Transverse colon (tissue), 4 donors: Measurements from ENCODE around the gene INO80E. TPM values are rescaled to one million over a fixed set of nuclear protein-coding genes. Genes with fewer than 3 reads are reported as not detected.

ENCODE experiments used
- DNase-seq: peaks from one replicate; pipeline ENCODE4 v3.0.0-alpha.2; 2019
- H3K27ac ChIP-seq, 4 donors: fragments of 200-600 bp; sonication (generic); 2 replicates each; pipeline ENCODE4 v1.5.1; 2016 to 2018; ENCODE audit warnings: inconsistent platforms in 4 of 4
- H3K27me3 ChIP-seq: fragments of 200-600 bp; sonication (generic); 2 replicates; pipeline ENCODE4 v1.5.1; 2017; ENCODE audit warnings: inconsistent platforms
- H3K36me3 ChIP-seq, 4 donors: fragments of 200-600 bp; sonication (generic); 2 replicates each; pipeline ENCODE4 v1.5.1; 2017 to 2019; ENCODE audit warnings: inconsistent platforms in 4 of 4
- H3K4me1 ChIP-seq, 4 donors: fragments of 200-600 bp; sonication (generic); 2 replicates each; pipeline ENCODE4 v1.5.1; 2017 to 2020; ENCODE audit warnings: inconsistent platforms in 4 of 4
- H3K4me3 ChIP-seq, 4 donors: fragments of 200-600 bp; sonication (generic); 1 replicate in 1 of 4; 2 replicates in 3 of 4; pipeline versions ENCODE4 v1.5.1 to v1.6.1; 2017 to 2019; ENCODE audit warnings: inconsistent platforms in 4 of 4
- H3K9me3 ChIP-seq, 2 donors: fragments of 200-600 bp; sonication (generic); 2 replicates each; pipeline ENCODE4 v1.5.1; 2017 to 2019; ENCODE audit warnings: inconsistent platforms in 2 of 2
- CTCF ChIP-seq, 5 experiments: fragments of 200-600 bp in 3 of 5; fragments of 450-650 bp in 2 of 5; sonication (generic) in 3 of 5; IDR thresholded peaks; 1 replicate in 2 of 5; 2 replicates in 3 of 5; pipeline ENCODE4 v1.5.1; 2016 to 2017; ENCODE audit warnings: antibody characterized with exemption in 5 of 5, inconsistent platforms in 3 of 5, mild to moderate bottlenecking in 2 of 5, moderate library complexity in 1 of 5
- EP300 ChIP-seq: sonication (generic); formaldehyde crosslinking; IDR thresholded peaks from one replicate; pipeline ENCODE4 v1.6.1; 2017; ENCODE audit warnings: antibody characterized with exemption, low read depth
- POLR2A ChIP-seq: fragments of 450-650 bp; IDR thresholded peaks from one replicate; pipeline ENCODE4 v1.6.1; 2016; ENCODE audit warnings: antibody characterized with exemption, mild to moderate bottlenecking, moderate library complexity
- POLR2AphosphoS5 ChIP-seq, 3 donors: sonication (generic); formaldehyde crosslinking; IDR thresholded peaks; one replicate each; pipeline ENCODE4 v1.6.1; 2016; ENCODE audit warnings: antibody characterized with exemption in 3 of 3
- WGBS, 2 donors: methylation state at CpG; one replicate each; pipeline ENCODE4 v1.1.5; 2018; ENCODE audit warnings: low coverage in 1 of 2; 5-methylcytosine and 5-hydroxymethylcytosine counted together
- in situ Hi-C, 4 donors: fragments of 200-750 bp; cut with MboI; loops; one replicate each; pipeline versions ENCODE4 v1.15.0 to v1.15.1; 2017; ENCODE audit warnings: low sequenced_read_pairs in 3 of 4, low pct_ligation_motif_present in 1 of 4, low pct_unique_long_range_greater_than_20kb in 1 of 4
- intact Hi-C: fragments of 100-400 bp; cut with DNase I; formaldehyde crosslinking; loops from one replicate; pipeline ENCODE4 v1.15.1; 2023; ENCODE audit warnings: low total_unique reads
- total RNA-seq, 4 donors: library from RNA; depleted of rRNA; stranded (reverse); fragments of >200 nt; gene quantifications; one replicate each; pipeline ENCODE4 v1.1.0, GENCODE V29; 2016

The INO80E gene
- total RNA-seq, 4 donors from 2014 or later, result 65.6 to 94.3 (median 73.0) TPM

- WGBS, 2 donors, result 0 to 8% methylated on average over 4 to 21 of the region's 27 CpGs
- peaks cover 0 to 9% (median 4%) of the 10 kb centered on the region in 4 donors for H3K4me1 ChIP-seq
- TF ChIP-seq POLR2AphosphoS5 (IDR thresholded peaks at IDR 0.05) (no peak), EP300 (no peak), POLR2A (no peak), CTCF (IDR thresholded peaks at IDR 0.05) (no peak)
- H3K4me3 ChIP-seq, result peak within 1 kb of the TSS in 1 of 4 donors; percentile 10
- no peaks in the 10 kb centered on the region for H3K36me3 ChIP-seq
- no peak for DNase-seq
- intact Hi-C loops (no loop called here), in situ Hi-C loops (loop anchor here in 1 of 4 donors (25.0 kb wide), 1 partner anchor 144 kb away; the partner anchor contains the start of gene SEZ6L2)
- no peaks in the 10 kb centered on the region for H3K9me3 ChIP-seq
- no peak within 1 kb of the TSS for H3K27ac ChIP-seq
- H3K27me3 ChIP-seq, result peaks cover 97% of the 10 kb centered on the region
These were observed 34.9 kb downstream of the INO80E start, which contains the start of gene TLCD3B for GRCh38 chr16:30030841-30031413. TLCD3B (minus strand) TSS chr16:30031271; CDS start chr16:30030527, 744 bp downstream.

- 25 to 37% methylated on average over 5 to 7 of the region's 11 CpGs for WGBS, 2 donors
- Histone ChIP-seq H3K36me3 (no peaks in the 10 kb centered on the region), H3K9me3 (no peaks in the 10 kb centered on the region), H3K4me3 (no peak overlapping the region), H3K4me1 (peaks cover 0 to 9% (median 4%) of the 10 kb centered on the region in 4 donors), H3K27ac (no peak overlapping the region), H3K27me3 (peaks cover 97% of the 10 kb centered on the region)
- DNase-seq, result no peak
- TF ChIP-seq POLR2A (no peak), CTCF (IDR thresholded peaks at IDR 0.05) (no peak), POLR2AphosphoS5 (IDR thresholded peaks at IDR 0.05) (no peak), EP300 (no peak)
- intact Hi-C loops, result no loop called here
- in situ Hi-C loops, result loop anchor here in 1 of 4 donors (25.0 kb wide), 1 partner anchor 144 kb away; the partner anchor contains the start of gene SEZ6L2
These were observed 35.5 kb downstream of the INO80E start for GRCh38 chr16:30031477-30031918.

- Histone ChIP-seq H3K4me3 (no peak overlapping the region), H3K4me1 (peaks cover 0 to 9% (median 4%) of the 10 kb centered on the region in 4 donors), H3K9me3 (no peaks in the 10 kb centered on the region), H3K36me3 (no peaks in the 10 kb centered on the region), H3K27me3 (peaks cover 91% of the 10 kb centered on the region), H3K27ac (no peak overlapping the region)
- WGBS, 2 donors, result 27 to 36% methylated on average over 9 to 12 of the region's 12 CpGs
- DNase-seq, result peak; percentile 57
- in situ Hi-C loops (loop anchor here in 1 of 4 donors (25.0 kb wide), 1 partner anchor 145 kb away; the partner anchor contains the start of gene SEZ6L2), intact Hi-C loops (no loop called here)
- TF ChIP-seq CTCF (IDR thresholded peaks at IDR 0.05) (peak; percentile 57 to 71 (median 69)), POLR2A (no peak), POLR2AphosphoS5 (IDR thresholded peaks at IDR 0.05) (no peak), EP300 (no peak)
These were observed 36.2 kb downstream of the INO80E start for GRCh38 chr16:30032083-30032819.

DNA sequence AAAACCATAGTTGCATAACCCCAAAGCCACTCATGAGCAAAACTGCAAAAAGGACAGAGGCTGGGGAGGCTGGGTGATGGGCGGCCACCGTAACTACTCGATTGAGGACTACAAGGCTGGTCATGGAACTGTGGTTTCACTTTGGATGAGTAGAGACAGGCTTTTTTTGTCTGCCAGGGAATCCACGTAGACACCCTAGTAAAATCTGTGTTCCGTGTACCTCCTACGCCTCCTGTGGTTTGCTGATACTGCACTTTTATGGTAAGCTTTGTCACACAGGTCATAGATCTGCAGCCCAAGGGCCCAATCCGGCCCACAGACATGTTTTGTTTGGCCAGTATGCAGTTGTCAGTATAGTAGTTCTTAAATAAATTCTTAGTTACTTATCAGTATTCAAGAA lies 37.2 kb downstream of the INO80E start:
- WGBS, 2 donors, result 53 to 57% methylated on average over 7 of the region's 7 CpGs
- intact Hi-C loops, result no loop called here

More for the DNA sequence above, 37.2 kb downstream of the INO80E start:
- H3K4me3 ChIP-seq, result no peak overlapping the region
- H3K4me1 ChIP-seq, result peaks cover 0 to 9% (median 4%) of the 10 kb centered on the region in 4 donors
- H3K9me3 ChIP-seq, result no peaks in the 10 kb centered on the region
- in situ Hi-C loops, result loop anchor here in 1 of 4 donors (25.0 kb wide), 1 partner anchor 146 kb away; the partner anchor contains the start of gene SEZ6L2
- H3K27me3 ChIP-seq, result peaks cover 80% of the 10 kb centered on the region
- DNase-seq, result no peak
- no peak overlapping the region for H3K27ac ChIP-seq
- no peaks in the 10 kb centered on the region for H3K36me3 ChIP-seq
- TF ChIP-seq CTCF (IDR thresholded peaks at IDR 0.05) (no peak), POLR2AphosphoS5 (IDR thresholded peaks at IDR 0.05) (no peak)
